NCI-H460 (cell line): ENCODE results near the gene TSPAN8. TPM values are rescaled to one million over a fixed set of nuclear protein-coding genes. Genes with fewer than 3 reads are reported as not detected.
"Not testable (repeated sequence)": the region's sequence is repeated elsewhere in the genome, so short reads cannot be mapped to it uniquely, and the experiment has no call there.

Experiments
- DNase-seq: peaks from one replicate; pipeline ENCODE4 v3.0.0-alpha.2; 2016; ENCODE audit warnings: low read depth; ENCODE audit errors: extremely low read depth
- total RNA-seq: library from RNA; depleted of rRNA; stranded (reverse); fragments of >200 nt; shearing (Covaris generic); gene quantifications from 2 replicates; pipeline ENCODE4 v1.2.3, GENCODE V29; 2014; rRNA removed

TSPAN8 gene
- total RNA-seq, 1 experiment from 2014 or later, result 39.5 TPM

DNA sequence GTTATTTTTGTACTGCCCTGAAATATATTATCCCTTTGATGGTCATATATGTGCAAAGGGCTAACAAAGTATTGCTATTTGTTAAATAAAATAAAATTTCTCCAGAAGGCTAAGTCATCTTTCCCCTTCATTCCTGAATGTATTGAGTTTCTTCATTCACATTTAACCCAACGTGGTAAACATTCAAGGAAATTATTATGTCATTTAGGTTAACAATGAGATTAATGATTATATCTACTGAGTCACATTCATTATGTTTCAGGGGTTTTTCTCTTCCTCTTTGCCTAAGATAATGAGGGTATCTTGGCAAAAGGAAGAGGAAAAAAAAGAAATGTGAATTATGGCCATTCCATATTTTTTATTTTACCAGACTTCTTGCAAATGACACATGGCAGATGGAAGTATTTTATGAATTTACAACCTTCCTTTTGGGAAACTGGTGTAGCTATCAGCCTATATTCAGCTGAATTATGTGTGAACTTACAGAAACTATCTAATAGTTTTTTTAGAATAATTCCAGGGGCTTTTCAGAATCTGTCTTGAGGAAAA, 27.2 kb downstream of the TSPAN8 start:
- DNase-seq, result no peak

DNA sequence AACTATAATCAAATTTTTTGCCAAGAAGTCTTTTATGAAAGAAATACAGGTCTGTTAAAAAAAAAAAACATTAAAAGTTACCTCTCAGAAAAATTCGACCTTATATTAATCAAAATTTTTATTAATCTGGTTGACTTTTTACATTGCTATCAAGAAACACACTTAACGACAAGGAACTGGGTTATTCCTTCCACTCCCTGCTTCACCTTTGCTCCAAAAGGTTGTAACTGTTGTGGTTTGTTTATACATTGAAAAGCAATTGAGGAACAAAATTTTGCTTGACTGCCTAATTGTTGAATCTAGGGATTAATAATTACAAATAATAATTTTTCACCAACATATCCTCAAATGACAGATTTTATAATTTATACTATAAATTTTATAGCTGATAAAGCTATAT, 28.4 kb downstream of the TSPAN8 start:
- no peak for DNase-seq

DNA sequence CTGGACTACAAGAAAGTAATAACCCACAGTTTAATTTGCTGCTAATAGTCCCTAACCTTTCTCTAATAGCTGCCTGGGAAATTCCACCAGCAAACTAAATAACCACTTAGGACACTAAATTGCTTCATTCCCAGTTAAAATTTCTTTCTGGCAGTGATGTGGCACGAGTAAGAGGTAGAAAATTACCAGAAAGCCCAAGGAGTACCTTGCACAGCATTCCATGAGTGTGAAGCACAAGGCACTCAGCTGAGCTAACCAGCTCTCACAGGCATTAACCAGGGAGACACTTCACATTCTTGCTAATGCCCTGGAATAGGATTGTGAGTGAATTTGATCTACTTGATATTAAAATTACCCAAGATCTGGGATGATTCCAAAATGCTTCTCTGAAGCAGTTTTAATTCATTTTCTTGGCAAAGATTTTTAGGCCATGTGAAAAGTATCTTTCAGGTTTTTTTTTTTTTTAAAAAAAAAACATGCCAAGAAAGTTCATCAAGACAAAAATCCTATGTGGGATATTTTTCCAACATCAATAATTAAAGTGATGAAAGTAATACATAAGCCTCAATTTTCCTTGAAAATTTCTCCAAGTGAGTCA, 29.5 kb downstream of the TSPAN8 start:
- no peak for DNase-seq

DNA sequence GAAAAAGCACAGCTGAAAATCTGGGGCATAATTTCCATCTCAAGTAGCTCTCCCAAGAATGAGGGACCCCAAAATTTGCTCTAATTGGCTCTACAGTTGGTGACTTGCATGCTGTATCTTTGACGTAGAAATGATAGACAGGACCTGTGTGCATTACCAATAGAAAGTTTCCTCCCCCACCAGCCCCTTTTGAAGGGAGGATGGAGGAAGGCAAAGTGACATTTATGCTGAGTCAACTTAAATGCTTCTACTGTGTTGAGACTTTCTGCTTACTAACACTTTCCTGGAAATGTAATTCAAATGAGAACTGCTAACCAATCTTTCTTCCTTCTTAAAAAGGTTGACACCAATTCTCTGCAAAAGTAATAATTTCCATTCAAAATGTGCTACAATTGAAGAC, 31.9 kb downstream of the TSPAN8 start:
- no peak for DNase-seq

DNA sequence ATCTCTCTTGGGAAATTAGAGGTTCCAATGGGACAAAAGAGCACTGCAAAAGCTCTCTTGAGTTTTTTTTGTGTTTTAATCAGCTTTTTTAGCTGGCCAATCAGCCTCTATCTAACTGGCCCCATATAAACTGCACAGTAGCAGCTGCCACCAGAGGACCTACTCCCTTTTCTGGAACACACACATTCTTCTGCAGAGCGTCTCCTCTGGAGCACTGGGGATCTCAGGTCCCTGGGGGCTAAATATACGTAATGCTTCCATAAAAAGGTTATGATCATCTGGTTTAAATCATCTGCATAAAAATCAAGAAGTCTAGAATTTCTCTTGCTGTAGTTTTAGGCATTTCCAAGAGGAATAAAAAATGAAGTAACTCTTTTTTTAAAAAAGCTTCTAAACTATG, 32.3 kb downstream of the TSPAN8 start:
- no peak for DNase-seq

DNA sequence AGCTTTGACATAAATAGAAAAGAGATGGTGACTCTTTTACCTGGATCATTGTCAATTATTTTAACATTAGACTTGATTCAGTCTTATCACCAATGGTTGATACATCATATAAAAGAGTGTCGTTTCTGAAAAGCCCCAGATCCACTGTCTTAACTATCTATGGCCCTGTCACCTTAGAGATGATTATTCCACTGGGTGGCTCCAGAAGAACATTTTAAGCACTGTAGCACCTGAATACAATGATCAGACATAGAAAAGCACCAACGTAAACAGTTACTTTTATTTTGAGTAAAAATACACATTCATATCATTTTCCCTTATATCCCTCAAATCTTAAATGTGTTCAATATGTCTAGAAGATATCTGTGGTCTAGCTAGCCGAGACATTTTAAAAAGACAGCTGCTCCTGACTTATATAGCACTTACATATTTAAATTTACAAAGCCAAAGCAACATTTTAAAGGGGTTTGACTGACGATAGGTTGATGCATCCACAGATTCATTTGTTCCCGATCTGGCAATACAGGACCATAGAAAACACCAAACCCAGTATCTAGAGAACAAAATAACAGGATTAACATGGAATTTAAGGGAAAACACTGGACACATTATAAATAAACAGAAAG, 32.9 kb downstream of the TSPAN8 start:
- no peak for DNase-seq

DNA sequence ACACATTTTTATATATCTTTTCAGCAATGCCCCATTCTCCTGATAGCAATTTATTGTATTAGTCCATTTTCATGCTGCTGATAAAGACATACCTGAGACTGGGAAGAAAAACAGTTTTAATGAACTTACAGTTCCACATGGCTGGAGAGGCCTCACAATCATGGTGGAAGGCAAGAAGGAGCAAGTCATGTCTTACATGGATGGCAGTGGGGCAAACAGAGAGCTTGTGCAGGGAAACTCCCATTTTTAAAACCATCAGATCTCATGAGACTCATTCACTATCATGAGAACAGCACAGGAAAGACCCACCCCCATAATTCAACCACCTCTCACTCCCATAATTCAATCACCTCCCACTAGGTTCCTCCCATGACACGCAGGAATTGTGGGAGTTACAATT, 44.7 kb downstream of the TSPAN8 start:
- not testable (repeated sequence) for DNase-seq

DNA sequence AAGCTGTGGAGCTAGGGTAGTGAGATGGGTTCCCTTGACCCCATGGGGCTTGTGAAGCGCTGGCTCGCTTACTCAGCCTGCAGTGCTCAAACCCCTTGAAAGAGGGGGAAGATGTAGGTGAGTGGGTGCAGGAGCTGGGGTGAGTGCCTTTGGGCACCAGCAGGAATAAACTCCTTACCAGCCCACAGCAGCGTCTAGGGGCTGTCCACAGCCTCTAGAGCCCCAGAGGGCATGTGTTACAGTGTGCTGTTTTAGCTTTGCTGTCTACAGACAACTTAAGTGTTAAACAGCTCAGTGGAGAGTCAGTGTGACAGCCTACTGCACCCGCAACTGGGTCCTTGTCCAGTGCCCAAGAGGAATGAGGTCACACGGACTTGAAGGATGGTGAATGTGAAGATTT, 48.0 kb downstream of the TSPAN8 start:
- no peak for DNase-seq

DNA sequence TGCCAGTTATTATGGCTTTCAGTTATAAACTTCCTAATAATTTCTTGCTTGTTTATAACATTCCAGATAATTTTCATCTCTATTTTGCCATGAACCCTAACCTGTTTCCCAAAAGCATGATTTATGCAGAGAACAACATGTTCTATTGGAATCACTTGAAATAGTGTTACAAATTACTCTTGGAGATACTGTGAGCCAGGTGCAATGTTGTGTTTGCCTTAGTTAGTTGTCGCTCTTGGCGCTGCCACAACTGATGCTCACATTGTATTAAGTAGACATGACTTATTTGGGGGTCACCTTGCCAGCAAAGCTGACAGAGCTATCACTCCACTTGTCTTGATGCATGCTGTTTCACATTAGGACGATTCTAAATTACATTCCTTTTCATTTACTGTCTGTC, 49.4 kb downstream of the TSPAN8 start:
- DNase-seq, result no peak

DNA sequence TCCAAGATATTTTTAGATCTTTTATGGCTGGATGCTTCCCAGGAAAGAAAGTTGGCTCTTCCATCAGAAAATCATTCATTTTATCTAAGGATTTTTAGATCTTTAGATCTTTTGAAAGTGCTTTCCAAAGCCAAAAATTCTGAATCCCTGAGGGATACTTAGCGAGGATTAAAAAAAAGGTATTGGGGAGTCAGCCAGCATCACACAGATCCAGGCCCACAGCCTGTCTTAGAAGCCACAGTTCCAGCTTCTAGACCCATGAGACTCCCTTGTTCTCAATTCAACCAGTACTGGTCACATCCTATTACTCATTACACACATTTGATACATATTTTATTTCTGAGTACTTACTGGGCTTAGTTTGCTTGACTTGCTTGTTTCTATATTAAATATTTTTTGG, 49.9 kb downstream of the TSPAN8 start:
- no peak for DNase-seq

DNA sequence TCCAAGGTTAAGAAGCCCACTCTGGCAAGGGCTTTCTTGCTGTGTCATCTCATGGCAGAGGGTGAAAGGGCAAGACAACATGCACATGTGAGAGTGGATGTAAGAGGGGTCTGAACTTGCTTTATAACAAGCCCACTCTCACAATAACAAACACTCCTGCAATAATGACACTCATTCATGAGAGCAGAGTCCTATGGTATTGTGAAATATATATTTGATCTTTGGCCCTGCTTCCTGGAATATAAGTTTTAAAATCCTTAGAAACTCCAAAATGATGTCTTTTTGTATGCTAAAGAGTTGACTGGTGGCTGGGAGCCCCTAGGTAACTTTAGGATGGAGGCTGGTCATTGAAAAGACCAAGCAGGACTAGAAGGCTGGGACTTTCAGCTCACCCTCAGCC, 51.8 kb downstream of the TSPAN8 start:
- no peak for DNase-seq

DNA sequence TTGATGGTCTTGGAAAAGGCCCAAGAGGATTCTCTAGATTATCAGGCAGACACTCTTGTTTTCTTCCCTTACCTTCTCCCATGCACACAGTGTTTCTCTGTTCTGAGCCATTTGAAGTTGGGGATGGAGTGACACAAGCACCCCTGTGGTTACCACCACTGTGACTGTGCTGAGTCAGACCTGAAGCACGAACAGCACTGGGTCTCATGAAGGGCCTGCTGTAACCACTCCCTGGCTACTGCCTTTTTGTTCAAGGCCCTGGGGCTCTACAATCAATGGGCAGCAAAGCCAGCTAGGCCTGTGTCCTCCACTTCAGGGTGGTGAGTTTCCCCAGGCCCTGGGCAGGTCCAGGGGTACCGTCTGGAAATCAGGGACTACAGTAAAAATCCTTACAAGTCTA, 65.5 kb downstream of the TSPAN8 start:
- no peak for DNase-seq

DNA sequence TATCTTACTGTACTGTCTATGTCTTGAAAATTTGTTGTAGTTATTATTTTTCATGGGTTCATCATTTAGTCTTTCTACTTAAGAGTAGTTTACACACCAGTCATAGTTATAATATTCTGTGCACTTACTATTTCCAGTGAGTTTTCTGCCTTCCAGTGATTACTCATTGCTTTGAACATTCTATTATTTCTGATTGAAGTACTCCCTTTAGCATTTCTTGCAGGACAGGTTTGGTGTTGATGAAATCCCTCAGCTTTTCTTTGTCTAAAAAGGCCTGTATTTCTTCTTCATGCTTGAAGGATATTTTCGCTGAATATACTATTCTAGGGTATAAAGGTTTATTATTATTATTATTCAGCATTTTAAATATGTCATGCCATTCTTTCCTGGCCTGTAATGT, 66.8 kb downstream of the TSPAN8 start:
- no peak for DNase-seq

DNA sequence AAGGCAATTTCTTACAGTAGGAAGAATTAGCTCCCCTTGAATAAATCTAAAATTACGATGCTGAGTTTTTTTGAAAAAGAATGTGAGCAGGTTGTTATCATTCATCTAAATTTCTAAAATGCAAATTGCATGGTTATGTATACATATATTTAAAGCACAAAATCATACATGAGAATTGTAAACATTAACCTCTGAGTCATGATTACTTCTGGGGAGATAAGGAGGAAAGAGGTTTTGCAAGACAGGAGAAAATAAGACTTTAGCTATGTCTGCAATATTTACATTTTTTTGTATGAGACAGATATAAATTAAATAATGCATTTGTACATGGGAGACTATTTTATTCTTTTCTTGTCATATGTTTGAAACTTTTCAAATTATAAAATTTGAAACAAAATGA, 72.2 kb downstream of the TSPAN8 start:
- no peak for DNase-seq

DNA sequence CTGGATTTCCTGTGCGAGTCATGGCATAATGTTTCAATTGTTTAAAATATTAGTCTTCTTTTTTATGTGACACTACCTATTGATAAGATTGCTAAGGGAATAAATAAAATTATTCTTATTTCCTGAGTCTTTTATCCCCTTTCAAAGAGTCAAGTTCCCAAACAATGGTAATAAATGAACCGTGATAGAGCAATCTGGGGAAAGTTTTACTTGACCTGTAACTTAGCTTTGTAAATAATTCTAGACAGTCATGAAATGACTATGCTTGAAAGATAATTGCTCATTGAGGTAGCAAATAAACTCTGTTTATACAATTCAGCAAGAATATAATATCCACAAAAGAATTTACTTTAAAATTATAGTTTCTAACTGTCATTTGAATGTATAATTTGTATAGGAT, 82.1 kb downstream of the TSPAN8 start:
- DNase-seq, result no peak

Other genes starting within 250 kb of the TSPAN8 start
- 0.64 and 0.78 TPM in 2 replicates for gene PTPRR, start 237.3 kb downstream of the TSPAN8 start, total RNA-seq